GM13977 (cell line): ENCODE results near the gene UNC13C.

Source experiments
- DNase-seq: peaks from one replicate; pipeline ENCODE4 v3.0.0; 2012; ENCODE audit warnings: low spot score
- in situ Hi-C: fragments of 300-500 bp; cut with MboI; formaldehyde crosslinking; loops from one replicate; pipeline ENCODE4 v1.12.0; 2022; ENCODE audit warnings: low sequenced_read_pairs, low pct_unique_long_range_greater_than_20kb, mixed read lengths, inconsistent platforms; ENCODE audit not compliant: unreplicated experiment
- TF ChIP-seq, protein P1 (sequence below): IDR thresholded peaks from 2 replicates; pipeline ENCODE4 v1.5.1; 2012; ENCODE audit warnings: mild to moderate bottlenecking, control low read depth; ENCODE audit not compliant: insufficient read depth; ENCODE audit errors: extremely low read depth, missing control alignments

UNC13C gene

DNA sequence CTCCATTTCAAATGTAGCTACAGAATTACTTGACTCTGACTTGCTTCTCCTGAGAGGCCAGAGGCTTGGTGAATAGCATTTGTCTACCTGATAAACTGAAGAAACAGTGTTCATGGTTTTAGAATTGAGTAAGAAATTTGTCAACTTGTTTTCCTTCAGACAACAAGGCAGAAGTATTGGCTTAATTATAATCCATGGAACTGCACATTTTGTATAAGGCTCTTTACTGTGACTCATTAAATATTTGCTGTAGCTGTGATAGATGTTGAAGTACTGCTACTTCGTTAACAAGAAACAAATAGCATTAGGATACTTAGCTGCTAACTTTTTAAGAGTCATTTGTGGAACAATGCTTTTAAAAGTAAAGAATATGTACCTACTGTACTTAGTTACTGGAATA is 4.6 kb downstream of the UNC13C start:
- DNase-seq, result no peak
- in situ Hi-C loops, result no loop called here
- TF ChIP-seq, protein P1, sequence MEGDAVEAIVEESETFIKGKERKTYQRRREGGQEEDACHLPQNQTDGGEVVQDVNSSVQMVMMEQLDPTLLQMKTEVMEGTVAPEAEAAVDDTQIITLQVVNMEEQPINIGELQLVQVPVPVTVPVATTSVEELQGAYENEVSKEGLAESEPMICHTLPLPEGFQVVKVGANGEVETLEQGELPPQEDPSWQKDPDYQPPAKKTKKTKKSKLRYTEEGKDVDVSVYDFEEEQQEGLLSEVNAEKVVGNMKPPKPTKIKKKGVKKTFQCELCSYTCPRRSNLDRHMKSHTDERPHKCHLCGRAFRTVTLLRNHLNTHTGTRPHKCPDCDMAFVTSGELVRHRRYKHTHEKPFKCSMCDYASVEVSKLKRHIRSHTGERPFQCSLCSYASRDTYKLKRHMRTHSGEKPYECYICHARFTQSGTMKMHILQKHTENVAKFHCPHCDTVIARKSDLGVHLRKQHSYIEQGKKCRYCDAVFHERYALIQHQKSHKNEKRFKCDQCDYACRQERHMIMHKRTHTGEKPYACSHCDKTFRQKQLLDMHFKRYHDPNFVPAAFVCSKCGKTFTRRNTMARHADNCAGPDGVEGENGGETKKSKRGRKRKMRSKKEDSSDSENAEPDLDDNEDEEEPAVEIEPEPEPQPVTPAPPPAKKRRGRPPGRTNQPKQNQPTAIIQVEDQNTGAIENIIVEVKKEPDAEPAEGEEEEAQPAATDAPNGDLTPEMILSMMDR, result no peak

DNA sequence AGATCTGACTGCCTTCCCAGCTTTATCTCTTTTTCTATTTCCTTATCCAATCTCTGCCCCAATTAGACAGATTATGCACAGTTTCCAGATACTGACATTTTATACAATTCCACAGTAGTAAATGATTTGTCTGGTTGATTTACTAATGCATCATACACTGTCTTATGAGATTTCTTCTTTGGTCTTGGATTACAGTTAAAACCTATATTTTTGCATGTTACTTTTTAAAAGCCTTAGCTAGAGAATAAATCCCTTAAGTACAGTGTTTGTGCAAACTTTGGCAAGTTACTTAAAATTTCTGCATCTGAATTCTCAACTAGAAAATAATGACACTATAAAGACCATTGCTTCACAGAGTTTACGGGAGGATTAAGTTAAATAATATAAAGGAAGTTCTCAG is 6.0 kb downstream of the UNC13C start:
- no peak for DNase-seq
- in situ Hi-C loops, result no loop called here
- TF ChIP-seq, protein P1, result no peak

DNA sequence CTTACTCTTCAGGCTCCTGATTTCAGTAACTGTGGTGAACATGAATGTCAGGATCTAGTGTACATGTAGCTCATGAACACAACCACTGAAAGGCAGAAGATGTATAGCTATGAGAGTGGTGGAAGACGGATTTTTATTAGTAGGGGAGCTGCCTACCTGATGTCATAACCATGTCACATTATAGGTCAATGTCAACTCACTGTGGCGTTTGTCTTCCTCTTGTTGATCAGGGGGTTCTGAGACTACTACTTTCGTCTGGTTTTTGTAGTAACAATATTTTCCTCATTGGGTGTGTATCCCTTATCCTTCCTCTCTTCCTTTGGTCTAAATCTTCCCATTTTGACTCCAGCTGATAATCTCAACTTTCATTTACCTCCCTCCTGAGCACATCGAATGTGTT is 7.3 kb downstream of the UNC13C start:
- DNase-seq, result no peak
- TF ChIP-seq, protein P1, result no peak
- in situ Hi-C loops, result no loop called here

DNA sequence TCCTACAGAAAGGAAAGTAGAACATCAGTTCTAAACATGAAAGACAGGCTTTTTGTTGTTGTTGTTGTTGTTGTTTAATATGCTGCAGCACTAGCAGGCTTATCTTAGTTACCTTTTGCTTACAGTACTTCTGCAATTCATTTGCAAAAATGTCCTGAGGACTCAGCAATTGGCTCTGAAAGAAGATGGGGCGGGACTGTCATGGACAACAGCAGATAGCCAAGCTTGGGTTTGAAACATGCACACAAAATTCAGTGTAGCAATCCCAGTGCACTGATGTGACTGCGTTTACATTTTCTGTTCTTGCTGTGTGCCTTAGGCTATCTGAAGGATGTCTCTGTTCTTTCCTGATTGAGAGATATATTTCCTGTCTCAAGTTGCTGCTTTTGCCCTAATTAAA is 9.2 kb downstream of the UNC13C start:
- in situ Hi-C loops, result no loop called here

DNA sequence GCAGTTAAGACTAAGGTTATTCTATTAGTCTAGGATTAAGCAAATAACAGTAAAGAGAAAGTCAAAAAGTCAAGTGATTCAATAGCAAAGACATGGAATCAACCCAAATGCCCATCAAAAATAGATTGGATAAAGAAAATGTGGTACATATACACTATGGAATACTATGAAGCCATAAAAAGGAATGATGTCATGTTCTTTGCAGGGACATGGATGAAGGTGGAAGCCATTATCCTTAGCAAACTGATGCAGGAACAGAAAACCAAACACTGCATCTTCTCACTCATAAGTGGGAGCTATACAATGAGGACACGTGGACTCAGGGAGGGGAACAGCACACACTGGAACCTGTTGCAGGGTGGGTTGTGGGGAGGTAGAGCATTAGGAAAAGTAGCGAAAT is 29.0 kb downstream of the UNC13C start:
- TF ChIP-seq, protein P1, result no peak
- no peak for DNase-seq
- in situ Hi-C loops, result no loop called here

More for the DNA sequence above, 9.2 kb downstream of the UNC13C start:
- no peak for DNase-seq
- TF ChIP-seq, protein P1, result no peak

DNA sequence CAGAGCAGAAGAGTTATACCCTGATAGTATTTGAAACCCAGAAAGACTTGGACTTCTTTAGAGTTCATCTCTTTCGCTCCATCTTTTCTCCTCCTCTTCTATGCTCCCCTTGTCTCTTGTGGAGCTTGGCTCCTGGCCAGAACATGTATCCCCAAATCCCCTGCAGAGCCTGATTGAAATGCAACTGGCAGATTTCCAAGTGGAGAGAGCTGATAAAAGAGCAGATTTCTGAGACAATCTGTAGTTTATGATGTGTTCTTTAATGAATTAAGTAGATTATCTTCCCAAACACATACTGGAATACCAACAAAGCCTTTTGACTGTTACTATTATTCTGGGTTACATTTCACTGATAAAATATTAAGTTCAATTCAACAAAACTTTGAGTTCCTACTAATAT is 33.4 kb downstream of the UNC13C start:
- no peak for DNase-seq
- TF ChIP-seq, protein P1, result no peak
- in situ Hi-C loops, result no loop called here

DNA sequence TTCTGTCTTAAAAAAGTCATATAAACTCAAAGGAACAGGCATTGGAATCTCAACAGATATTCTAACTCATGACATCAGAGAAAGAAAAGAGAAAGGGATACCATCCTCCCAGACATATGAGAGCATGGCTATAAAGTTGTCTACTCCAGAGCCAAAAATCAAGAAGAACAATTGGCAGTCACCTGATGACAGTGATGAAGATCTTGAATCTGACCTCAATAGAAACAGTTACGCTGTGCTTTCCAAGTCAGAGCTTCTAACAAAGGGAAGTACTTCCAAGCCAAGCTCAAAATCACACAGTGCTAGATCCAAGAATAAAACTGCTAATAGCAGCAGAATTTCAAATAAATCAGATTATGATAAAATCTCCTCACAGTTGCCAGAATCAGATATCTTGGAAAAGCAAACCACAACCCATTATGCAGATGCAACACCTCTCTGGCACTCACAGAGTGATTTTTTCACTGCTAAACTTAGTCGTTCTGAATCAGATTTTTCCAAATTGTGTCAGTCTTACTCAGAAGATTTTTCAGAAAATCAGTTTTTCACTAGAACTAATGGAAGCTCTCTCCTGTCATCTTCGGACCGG is 35.9 kb downstream of the UNC13C start:
- TF ChIP-seq, protein P1, result no peak

More for the DNA sequence above, 35.9 kb downstream of the UNC13C start:
- in situ Hi-C loops, result no loop called here
- no peak for DNase-seq
